Naive thymus-derived CD8-positive, alpha-beta T cell (primary cell): Measurements from ENCODE around the gene MSL2. TPM values are rescaled to one million over a fixed set of nuclear protein-coding genes. Genes with fewer than 3 reads are reported as not detected.
"Not testable (repeated sequence)": the region's sequence is repeated elsewhere in the genome, so short reads cannot be mapped to it uniquely, and the experiment has no call there.

Source experiments
- ATAC-seq, 2 donors: fragments of 150-1000 bp; cut with Tn5 transposase in 1 of 2; sonication (Bioruptor Pico), chemical (Tn5 transposase) in 1 of 2; 1 replicate in 1 of 2; 2 replicates in 1 of 2; pipeline ENCODE4 v1.10.0; 2021; ENCODE audit warnings: mild to moderate bottlenecking in 2 of 2, moderate library complexity in 2 of 2
- POLR2A ChIA-PET: fragments of 350-600 bp; sonication (Branson Sonifier 250); formaldehyde crosslinking; loops from one replicate; lab custom pipeline; 2021; ENCODE audit warnings: antibody characterized with exemption; lab: Charles Lee
- DNase-seq, 10 donors: peaks; one replicate each; pipeline versions ENCODE4 v3.0.0 to v3.0.0-alpha.2; 2020 to 2022
- H3K27ac Mint-ChIP-seq, 10 donors: one replicate each; pipeline ENCODE4 v1.8.0; 2020 to 2022; ENCODE audit warnings: mild to moderate bottlenecking in 10 of 10, mixed read lengths in 10 of 10, moderate library complexity in 4 of 10, inconsistent platforms in 1 of 10
- H3K27me3 Mint-ChIP-seq, 5 donors: one replicate each; pipeline ENCODE4 v1.8.0; 2021 to 2022; ENCODE audit warnings: mixed read lengths in 5 of 5
- H3K36me3 Mint-ChIP-seq, 3 donors: one replicate each; pipeline ENCODE4 v1.8.0; 2020 to 2022; ENCODE audit warnings: mixed read lengths in 3 of 3, mild to moderate bottlenecking in 2 of 3, inconsistent platforms in 1 of 3
- H3K4me1 Mint-ChIP-seq, 4 donors: one replicate each; pipeline ENCODE4 v1.8.0; 2021 to 2022; ENCODE audit warnings: mixed read lengths in 4 of 4
- H3K4me3 Mint-ChIP-seq, 10 donors: one replicate each; pipeline ENCODE4 v1.8.0; 2020 to 2022; ENCODE audit warnings: mild to moderate bottlenecking in 10 of 10, mixed read lengths in 10 of 10, moderate library complexity in 6 of 10, inconsistent platforms in 1 of 10
- H3K9me3 Mint-ChIP-seq, 9 donors: one replicate each; pipeline ENCODE4 v1.8.0; 2020 to 2022; ENCODE audit warnings: mixed read lengths in 9 of 9, mild to moderate bottlenecking in 3 of 9, inconsistent platforms in 1 of 9, moderate library complexity in 1 of 9
- polyA plus RNA-seq, 3 donors: library from polyadenylated mRNA; unstranded; fragments of 300-500 nt; fragmentation: Illumina TruSeq; gene quantifications; one replicate each; pipeline ENCODE4 v1.2.3, GENCODE V29; 2021
- total RNA-seq, 8 experiments: library from RNA in 2 of 8; stranded (reverse) in 2 of 8; gene quantifications; one replicate each; pipeline ENCODE4 v1.2.3 and lab custom pipeline; 2021 to 2026

The MSL2 gene
- total and polyA plus RNA-seq, 5 experiments from 2014 or later = 28.7 to 100 (median 41.1) TPM

GRCh38 chr3:136199219-136199618, 3.1 kb upstream of the MSL2 start:
- not testable (repeated sequence) for H3K36me3 Mint-ChIP-seq, ATAC-seq, H3K4me3 Mint-ChIP-seq, DNase-seq, H3K27me3 Mint-ChIP-seq, H3K9me3 Mint-ChIP-seq
- Mint-ChIP-seq H3K27ac (peak overlapping the region in 1 of 10 donors; percentile 36), H3K4me1 (peaks cover 17 to 28% (median 19%) of the 10 kb centered on the region in 4 donors)
- POLR2A ChIA-PET = interaction anchor here (0.6 to 6.2 kb wide), 2 partner anchors 9 to 52 kb away, joined by 4 to 118 read pairs; partner anchors contain the start of gene PCCB

- not testable (repeated sequence) for H3K27me3 Mint-ChIP-seq, ATAC-seq, DNase-seq, H3K9me3 Mint-ChIP-seq
- POLR2A ChIA-PET = interaction anchor here (0.6 to 6.2 kb wide), 5 partner anchors 10 to 663 kb away, joined by 4 to 118 read pairs (median 50); partner anchors contain the start of genes NCK1, PCCB and STAG1
- Mint-ChIP-seq H3K4me1 (peaks cover 17 to 34% (median 21%) of the 10 kb centered on the region in 4 donors), H3K27ac (peak overlapping the region in 8 of 10 donors; percentile 25 to 100 (median 98)), H3K4me3 (peak overlapping the region in 3 of 10 donors; percentile 15 to 100 (median 99)), H3K36me3 (peaks cover 9 to 12% (median 11%) of the 10 kb centered on the region in 3 donors)
These were observed 2.4 kb upstream of the MSL2 start for GRCh38 chr3:136198462-136199078.

GRCh38 chr3:136197159-136197793, 1.1 kb upstream of the MSL2 start:
- H3K4me3 Mint-ChIP-seq = peak overlapping the region; percentile 83 to 100 (median 98)
- peak overlapping the region; percentile 94 to 100 (median 99) for H3K27ac Mint-ChIP-seq
- peaks cover 0 to 2% (median 0%) of the 10 kb centered on the region in 9 donors for H3K9me3 Mint-ChIP-seq
- peaks cover 11 to 16% (median 12%) of the 10 kb centered on the region in 3 donors for H3K36me3 Mint-ChIP-seq
- ATAC-seq = peak; percentile 3 to 8
- POLR2A ChIA-PET = interaction anchor here (0.6 to 6.2 kb wide), 17 partner anchors 10 to 1978 kb away, joined by 3 to 118 read pairs (median 4); partner anchors contain the start of genes DBR1, NCK1, PCCB and STAG1
- H3K27me3 Mint-ChIP-seq = peaks cover 0 to 5% (median 0%) of the 10 kb centered on the region in 5 donors
- no peak for DNase-seq
- peaks cover 24 to 47% (median 29%) of the 10 kb centered on the region in 4 donors for H3K4me1 Mint-ChIP-seq

DNA sequence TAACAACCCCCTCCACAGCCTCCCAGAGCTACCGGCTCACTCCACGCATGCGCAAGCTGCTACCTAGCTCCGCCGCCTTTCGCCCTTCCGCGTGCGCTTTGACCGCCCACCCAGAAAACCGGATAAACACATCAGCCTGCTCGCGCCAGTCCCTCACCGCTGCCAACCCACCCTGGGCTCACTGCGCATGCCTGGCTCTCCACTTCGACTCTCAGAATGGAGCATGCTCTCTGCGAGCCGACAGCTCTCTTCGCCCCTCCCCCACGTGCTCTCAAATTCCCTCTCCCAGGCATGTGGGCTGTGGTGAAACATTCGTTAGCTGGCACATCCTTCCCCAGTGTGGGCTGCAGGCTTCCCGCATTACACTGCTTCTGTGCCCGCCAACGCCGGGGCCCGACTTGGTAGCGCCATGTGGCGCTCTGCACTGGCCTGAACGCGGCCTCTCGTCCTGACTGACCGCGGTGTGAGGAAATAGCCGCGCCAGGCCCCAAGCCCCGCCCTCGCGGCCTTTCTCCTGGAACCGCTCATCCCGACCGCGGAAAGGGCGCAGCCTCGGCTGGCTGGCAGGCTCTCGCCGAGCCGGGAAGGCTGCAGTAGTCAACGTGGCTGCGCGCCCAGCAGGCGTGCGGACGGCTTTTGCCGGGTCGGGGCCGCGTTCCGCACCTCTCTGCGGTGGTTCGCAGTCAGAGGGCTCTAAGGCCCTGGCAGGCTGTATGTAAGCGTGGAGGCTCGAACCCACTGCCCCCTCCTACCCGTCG, 445 bp upstream of the MSL2 start:
- ATAC-seq (peak; percentile 59 to 66), DNase-seq (peak; percentile 95 to 100 (median 98))
- Mint-ChIP-seq H3K4me1 (peaks cover 28 to 54% (median 36%) of the 10 kb centered on the region in 4 donors), H3K27me3 (peaks cover 0 to 5% (median 0%) of the 10 kb centered on the region in 5 donors), H3K4me3 (peak overlapping the region; percentile 83 to 100 (median 98)), H3K36me3 (peaks cover 11 to 20% (median 12%) of the 10 kb centered on the region in 3 donors), H3K9me3 (peaks cover 0 to 2% (median 0%) of the 10 kb centered on the region in 9 donors), H3K27ac (peak overlapping the region; percentile 94 to 100 (median 99))
- POLR2A ChIA-PET = interaction anchor here (0.6 to 6.2 kb wide), 33 partner anchors 10 to 1979 kb away, joined by 3 to 118 read pairs (median 4); partner anchors contain the start of genes DBR1, NCK1, PCCB and STAG1

DNA sequence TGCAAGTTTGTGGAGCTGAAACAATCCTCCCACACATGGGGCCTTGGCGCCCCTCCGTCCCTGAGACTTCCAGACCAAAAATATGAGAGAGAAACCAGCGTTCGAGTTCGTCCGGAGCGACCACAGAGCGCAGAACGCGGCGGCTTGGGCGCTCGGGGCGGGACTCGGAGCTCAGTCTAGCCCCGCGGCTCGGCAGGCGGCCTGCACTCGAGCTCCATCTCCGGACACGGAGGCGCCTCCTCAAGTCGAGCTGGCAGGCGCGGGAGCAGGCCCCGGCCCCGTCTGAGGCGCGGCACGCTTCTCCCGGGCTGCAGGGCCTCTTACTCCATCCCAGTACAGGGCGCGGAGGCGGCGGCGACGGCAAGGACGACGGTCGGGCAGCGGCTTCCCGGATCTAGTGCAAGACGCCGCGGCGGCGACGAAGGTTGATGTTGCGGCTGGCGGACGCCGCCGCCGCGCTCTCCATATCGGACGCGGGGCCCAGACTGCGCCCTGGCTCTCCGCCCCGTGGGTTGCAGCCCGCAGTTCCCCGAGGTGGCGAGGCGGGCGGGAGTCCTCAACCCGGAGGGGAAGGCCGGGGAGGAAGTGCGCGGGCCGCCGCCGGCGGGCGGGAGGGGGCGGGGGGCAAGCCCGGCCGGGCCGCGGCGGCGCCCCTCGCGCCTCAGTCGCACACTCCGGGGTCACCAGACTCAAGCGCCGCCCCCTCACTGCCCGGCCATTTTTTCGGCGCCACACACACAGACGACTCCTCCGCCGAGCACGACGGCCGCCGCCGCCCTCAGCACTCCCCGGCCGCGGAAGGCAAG, 674 bp downstream of the MSL2 start:
- H3K36me3 Mint-ChIP-seq = peaks cover 11 to 26% (median 12%) of the 10 kb centered on the region in 3 donors
- peak overlapping the region; percentile 94 to 100 (median 99) for H3K27ac Mint-ChIP-seq
- peaks cover 35 to 65% (median 47%) of the 10 kb centered on the region in 4 donors for H3K4me1 Mint-ChIP-seq
- ATAC-seq (peak; percentile 52 to 59), DNase-seq (peak in 8 of 10 donors; percentile 75 to 89 (median 80))
- peak overlapping the region; percentile 89 to 100 (median 98) for H3K4me3 Mint-ChIP-seq
- peaks cover 0 to 2% (median 0%) of the 10 kb centered on the region in 9 donors for H3K9me3 Mint-ChIP-seq
- POLR2A ChIA-PET = interaction anchor here (0.5 to 6.2 kb wide), 21 partner anchors 9 to 689 kb away, joined by 3 to 118 read pairs (median 5); partner anchors contain the start of genes NCK1, PCCB and STAG1
- H3K27me3 Mint-ChIP-seq = peaks cover 0 to 5% (median 0%) of the 10 kb centered on the region in 5 donors

GRCh38 chr3:136194409-136195257, 1.5 kb downstream of the MSL2 start:
- Mint-ChIP-seq H3K9me3 (peaks cover 0 to 2% (median 0%) of the 10 kb centered on the region in 9 donors), H3K36me3 (peaks cover 11 to 27% (median 14%) of the 10 kb centered on the region in 3 donors), H3K4me3 (peak overlapping the region; percentile 89 to 100 (median 97)), H3K4me1 (peaks cover 35 to 73% (median 55%) of the 10 kb centered on the region in 4 donors), H3K27ac (peak overlapping the region; percentile 94 to 100 (median 98)), H3K27me3 (peaks cover 0 to 5% (median 0%) of the 10 kb centered on the region in 5 donors)
- POLR2A ChIA-PET = interaction anchor here (0.5 to 6.2 kb wide), 18 partner anchors 8 to 692 kb away, joined by 3 to 118 read pairs (median 5); partner anchors contain the start of genes NCK1, PCCB and STAG1
- peak; percentile 10 to 45 for ATAC-seq
- DNase-seq = peak; percentile 49 to 90 (median 84)

DNA sequence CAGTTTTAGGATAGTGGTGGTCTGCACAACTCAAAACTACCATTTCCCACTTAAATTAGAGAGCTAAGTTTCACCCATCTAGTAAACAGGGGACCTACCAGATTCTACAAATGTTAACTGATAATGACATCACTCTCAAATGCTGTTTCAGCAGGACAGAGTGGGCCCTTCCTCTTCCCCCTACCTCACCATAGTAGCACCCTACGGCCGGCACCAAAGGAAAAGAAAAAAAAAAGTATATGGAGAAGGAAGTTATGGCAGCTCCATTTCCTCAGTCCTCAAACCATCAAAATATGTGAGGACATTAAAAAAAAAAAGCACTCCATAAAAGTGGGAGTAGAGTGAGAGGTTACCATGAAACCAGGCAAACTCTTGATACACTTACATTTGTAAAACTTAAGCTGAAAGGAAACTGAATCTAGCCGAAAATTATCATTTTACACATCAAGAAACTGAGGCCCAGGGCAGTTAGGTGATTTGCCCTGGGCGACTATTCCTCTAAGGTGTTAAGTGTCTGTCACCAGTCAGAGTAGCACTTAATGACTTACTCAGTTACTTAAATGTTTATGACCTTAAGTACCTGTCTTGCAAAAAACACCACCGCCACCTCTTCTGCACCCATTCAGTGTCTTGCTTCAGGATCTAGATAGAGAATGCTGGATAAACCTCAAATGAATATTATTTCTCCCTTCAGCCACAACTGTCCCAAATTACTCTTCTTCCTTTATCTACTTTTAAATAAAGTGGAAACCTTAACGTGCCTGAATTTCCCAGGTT, 2.7 kb downstream of the MSL2 start:
- POLR2A ChIA-PET = interaction anchor here (0.6 to 6.2 kb wide), 11 partner anchors 7 to 693 kb away, joined by 3 to 118 read pairs (median 5); partner anchors contain the start of genes NCK1, PCCB and STAG1
- no peak for DNase-seq
- Mint-ChIP-seq H3K4me1 (peaks cover 40 to 85% (median 64%) of the 10 kb centered on the region in 4 donors), H3K36me3 (peaks cover 11 to 31% (median 14%) of the 10 kb centered on the region in 3 donors), H3K27ac (peak overlapping the region; percentile 94 to 100 (median 98)), H3K9me3 (peaks cover 0 to 2% (median 0%) of the 10 kb centered on the region in 9 donors), H3K4me3 (peak overlapping the region; percentile 89 to 100 (median 97)), H3K27me3 (peaks cover 0 to 5% (median 0%) of the 10 kb centered on the region in 5 donors)
- ATAC-seq = no peak

DNA sequence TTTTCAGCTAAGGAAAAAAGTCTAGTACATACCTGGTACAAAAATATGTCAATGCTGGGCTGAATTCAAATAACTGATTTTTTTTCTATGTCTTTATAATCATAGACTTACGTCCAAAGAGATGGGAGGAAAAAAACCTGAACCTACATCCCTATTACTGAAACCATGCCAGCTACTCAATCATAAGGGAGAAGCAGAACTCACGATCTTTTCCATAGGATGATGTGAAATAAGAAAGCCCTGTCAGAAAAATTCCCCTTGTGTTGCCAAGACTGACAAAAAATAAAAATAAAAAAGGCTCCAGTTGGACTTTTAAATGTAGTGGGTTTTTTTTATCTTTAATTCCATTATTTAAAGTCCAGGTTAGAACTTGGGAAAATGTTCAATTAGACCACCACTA, 3.3 kb downstream of the MSL2 start:
- no peak for DNase-seq
- peaks cover 11 to 31% (median 14%) of the 10 kb centered on the region in 3 donors for H3K36me3 Mint-ChIP-seq

GRCh38 chr3:136192195-136192594, 3.9 kb downstream of the MSL2 start:
- peak overlapping the region; percentile 84 to 99 (median 98) for H3K27ac Mint-ChIP-seq
- peaks cover 11 to 31% (median 14%) of the 10 kb centered on the region in 3 donors for H3K36me3 Mint-ChIP-seq
- not testable (repeated sequence) for DNase-seq, H3K9me3 Mint-ChIP-seq, H3K27me3 Mint-ChIP-seq, ATAC-seq
- H3K4me1 Mint-ChIP-seq = peaks cover 35 to 86% (median 65%) of the 10 kb centered on the region in 4 donors
- H3K4me3 Mint-ChIP-seq = peak overlapping the region; percentile 89 to 100 (median 97)
- POLR2A ChIA-PET = interaction anchor here (1.0 to 1.3 kb wide), 3 partner anchors 22 to 560 kb away, joined by 3 to 6 read pairs (median 5); partner anchors contain the start of gene STAG1

More for the DNA sequence above, 3.3 kb downstream of the MSL2 start:
- Mint-ChIP-seq H3K27ac (peak overlapping the region; percentile 56 to 99 (median 98)), H3K27me3 (peaks cover 0 to 5% (median 0%) of the 10 kb centered on the region in 5 donors), H3K9me3 (peaks cover 0 to 2% (median 0%) of the 10 kb centered on the region in 9 donors), H3K4me1 (peaks cover 37 to 86% (median 66%) of the 10 kb centered on the region in 4 donors), H3K4me3 (peak overlapping the region; percentile 89 to 100 (median 97))
- no peak for ATAC-seq
- POLR2A ChIA-PET = interaction anchor here (1.1 to 6.2 kb wide), 3 partner anchors 23 to 560 kb away, joined by 5 to 118 read pairs (median 6); partner anchors contain the start of genes PCCB and STAG1
